Motor neuron (in vitro differentiated cells): ENCODE data around the gene TMEM80. TPM values are rescaled to one million over a fixed set of nuclear protein-coding genes. Genes with fewer than 3 reads are reported as not detected.
A peak's percentile ranks its signal among the peaks of the same experiment; 100 is the strongest.

Experiments used
- ATAC-seq, 8 experiments: fragments of 200-7000 bp; cut with Tn5 transposase; replicated peaks in 6 of 8; 2 replicates each; pipeline ENCODE4 v1.8.0; 2021; ENCODE audit warnings: mild to moderate bottlenecking in 8 of 8, moderate library complexity in 8 of 8
- H3K27ac ChIP-seq, 2 donors: fragments of 250-450 bp; sonication (Bioruptor Pico); 2 replicates each; pipeline ENCODE4 v1.9.0; 2021; ENCODE audit warnings: antibody characterized with exemption in 2 of 2, mild to moderate bottlenecking in 2 of 2, moderate library complexity in 1 of 2
- H3K4me1 ChIP-seq, 2 donors: fragments of 250-450 bp; sonication (Bioruptor Pico); replicated peaks in 1 of 2; 2 replicates each; pipeline ENCODE4 v1.6.1; 2021; ENCODE audit warnings: antibody characterized with exemption in 2 of 2, mild to moderate bottlenecking in 2 of 2, moderate library complexity in 1 of 2
- H3K4me3 ChIP-seq, 5 donors: fragments of 250-450 bp; sonication (Bioruptor Pico); 2 replicates each; pipeline ENCODE4 v1.9.0; 2021; ENCODE audit warnings: antibody characterized with exemption in 5 of 5, mild to moderate bottlenecking in 5 of 5, moderate library complexity in 4 of 5
- WGBS, 10 experiments: fragments of 450-650 bp; shearing (Covaris generic); methylation state at CpG; one replicate each; pipeline ENCODE4 v1.0.0; 2022; 5-methylcytosine and 5-hydroxymethylcytosine counted together
- in situ Hi-C, 9 experiments: fragments of 400-800 bp; cut with MboI; loops; one replicate each; pipeline ENCODE4 v1.15.0; 2021; ENCODE audit warnings: low sequenced_read_pairs in 9 of 9, low pct_unique_long_range_greater_than_20kb in 2 of 9; ENCODE audit not compliant: unreplicated experiment in 9 of 9
- total RNA-seq, 8 experiments: library from RNA; unstranded; fragments of 300-600 nt; gene quantifications; 2 replicates each; pipeline versions ENCODE4 v1.2.3 to v1.2.4, GENCODE V29; 2022

TMEM80 gene
- total RNA-seq, 8 experiments from 2014 or later = 11.8 to 47.1 (median 20.9) TPM

- Histone ChIP-seq H3K4me3 (no peak overlapping the region), H3K4me1 (peaks cover 22 to 33% of the 10 kb centered on the region in 2 donors), H3K27ac (no peak overlapping the region)
- ATAC-seq = no peak
- WGBS, 10 experiments = 36% methylated on average over 6 of the region's 20 CpGs; no CpG with 5 or more reads in 9 of the 10 experiments
- in situ Hi-C loops = no loop called here
Observed at GRCh38 chr11:722346-722811, 26.8 kb downstream of the TMEM80 start.

GRCh38 chr11:723120-723883 is 27.7 kb downstream of the TMEM80 start:
- ATAC-seq = peak in 1 of 8 experiments; percentile 11
- in situ Hi-C loops = no loop called here
- WGBS, 10 experiments = 0 to 67% (median 7%) methylated on average over 1 to 2 of the region's 8 CpGs; no CpG with 5 or more reads in 4 of the 10 experiments
- no peak overlapping the region for H3K4me3 ChIP-seq
- H3K27ac ChIP-seq = no peak overlapping the region
- H3K4me1 ChIP-seq = peaks cover 22 to 36% of the 10 kb centered on the region in 2 donors

- H3K4me1 ChIP-seq = peaks cover 22 to 36% of the 10 kb centered on the region in 2 donors
- 10 to 30% methylated on average over 2 of the region's 19 CpGs; no CpG with 5 or more reads in 8 of the 10 experiments for WGBS, 10 experiments
- in situ Hi-C loops = no loop called here
Observed at GRCh38 chr11:724049-724777, 28.6 kb downstream of the TMEM80 start.

DNA sequence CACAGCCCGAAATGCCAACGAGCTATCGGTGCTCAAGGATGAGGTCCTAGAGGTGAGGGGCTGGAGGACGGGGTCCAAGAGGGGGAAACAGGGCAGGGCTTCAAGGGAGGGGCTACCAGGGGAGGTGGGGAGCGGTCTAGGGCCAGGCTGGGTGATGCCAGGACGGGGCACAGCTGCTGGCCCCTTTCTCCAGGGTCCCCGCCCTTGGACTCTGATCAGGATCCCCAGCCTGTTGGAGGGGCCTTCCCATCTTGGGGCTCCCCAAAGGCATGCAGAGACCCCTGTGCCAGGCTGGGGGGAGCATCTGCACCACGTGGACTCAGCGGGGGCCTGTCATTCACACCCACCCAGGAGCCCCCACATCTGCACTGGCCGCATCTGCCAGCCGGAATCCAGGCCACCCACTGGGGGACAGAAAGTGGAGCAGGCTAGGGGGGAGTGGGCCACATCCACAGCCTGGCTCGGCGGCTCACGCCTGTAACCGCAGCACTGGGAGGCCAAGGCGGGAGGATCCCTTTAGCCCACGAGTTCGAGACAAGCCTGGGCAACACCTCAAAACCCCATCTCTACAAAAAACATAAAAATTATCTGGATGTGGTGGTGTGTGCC is 29.3 kb downstream of the TMEM80 start:
- no peak overlapping the region for H3K27ac ChIP-seq
- 10 to 96% (median 47%) methylated on average over 2 to 4 of the region's 18 CpGs; no CpG with 5 or more reads in 7 of the 10 experiments for WGBS, 10 experiments
- H3K4me1 ChIP-seq = peaks cover 22 to 36% of the 10 kb centered on the region in 2 donors
- ATAC-seq = no peak
- no peak overlapping the region for H3K4me3 ChIP-seq
- in situ Hi-C loops = no loop called here

More at GRCh38 chr11:724049-724777, 28.6 kb downstream of the TMEM80 start:
- H3K4me3 ChIP-seq = no peak overlapping the region
- no peak for ATAC-seq
- H3K27ac ChIP-seq = no peak overlapping the region

- no peak overlapping the region for H3K27ac ChIP-seq
- in situ Hi-C loops = no loop called here
- H3K4me3 ChIP-seq = peak overlapping the region in 4 of 5 donors; percentile 13 to 23 (median 20)
- peaks cover 22 to 33% of the 10 kb centered on the region in 2 donors for H3K4me1 ChIP-seq
- ATAC-seq = peak in 3 of 8 experiments; percentile 6 to 9 (median 6)
- WGBS, 10 experiments = no CpG with 5 or more reads among the region's 53 CpGs
Observed at GRCh38 chr11:725624-726202, 30.1 kb downstream of the TMEM80 start.

DNA sequence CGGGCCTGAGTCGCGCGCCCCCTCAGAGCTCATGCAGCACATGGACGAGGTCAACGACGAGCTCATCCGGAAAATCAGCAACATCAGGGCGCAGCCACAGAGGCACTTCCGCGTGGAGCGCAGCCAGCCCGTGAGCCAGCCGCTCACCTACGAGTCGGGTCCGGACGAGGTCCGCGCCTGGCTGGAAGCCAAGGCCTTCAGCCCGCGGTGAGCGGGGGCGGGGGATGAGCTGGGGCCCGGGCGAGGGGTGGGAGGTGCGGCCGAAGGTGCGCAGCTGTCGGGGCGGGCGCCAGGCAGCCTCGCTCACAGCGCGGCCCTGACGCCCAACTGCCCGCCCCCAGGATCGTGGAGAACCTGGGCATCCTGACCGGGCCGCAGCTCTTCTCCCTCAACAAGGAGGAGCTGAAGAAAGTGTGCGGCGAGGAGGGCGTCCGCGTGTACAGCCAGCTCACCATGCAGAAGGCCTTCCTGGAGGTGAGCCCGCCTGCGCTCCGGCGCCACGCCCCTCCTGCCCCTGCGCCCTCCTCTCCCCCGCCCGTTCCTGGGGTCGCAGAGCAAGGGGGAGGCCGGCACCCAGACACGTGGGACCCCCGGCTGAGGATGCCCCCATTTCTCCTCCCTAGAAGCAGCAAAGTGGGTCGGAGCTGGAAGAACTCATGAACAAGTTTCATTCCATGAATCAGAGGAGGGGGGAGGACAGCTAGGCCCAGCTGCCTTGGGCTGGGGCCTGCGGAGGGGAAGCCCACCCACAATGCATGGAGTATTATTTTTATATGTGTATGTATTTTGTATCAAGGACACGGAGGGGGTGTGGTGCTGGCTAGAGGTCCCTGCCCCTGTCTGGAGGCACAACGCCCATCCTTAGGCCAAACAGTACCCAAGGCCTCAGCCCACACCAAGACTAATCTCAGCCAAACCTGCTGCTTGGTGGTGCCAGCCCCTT is 30.9 kb downstream of the TMEM80 start:
- peaks cover 15 to 27% of the 10 kb centered on the region in 2 donors for H3K4me1 ChIP-seq
- peak; percentile 20 to 63 (median 43) for ATAC-seq
- H3K27ac ChIP-seq = peak overlapping the region in 1 of 2 donors; percentile 3
- in situ Hi-C loops = no loop called here
- WGBS, 10 experiments = 23% methylated on average over 4 of the region's 61 CpGs; no CpG with 5 or more reads in 9 of the 10 experiments
- peak overlapping the region; percentile 2 to 23 (median 19) for H3K4me3 ChIP-seq

- ATAC-seq = peak in 2 of 8 experiments; percentile 1 to 2
- Histone ChIP-seq H3K4me1 (peaks cover 9 to 20% of the 10 kb centered on the region in 2 donors), H3K27ac (no peak overlapping the region), H3K4me3 (no peak overlapping the region)
- in situ Hi-C loops = no loop called here
- WGBS, 10 experiments = 100% methylated on average over 1 of the region's 12 CpGs; no CpG with 5 or more reads in 9 of the 10 experiments
Observed at GRCh38 chr11:727281-727701, 31.7 kb downstream of the TMEM80 start.

DNA sequence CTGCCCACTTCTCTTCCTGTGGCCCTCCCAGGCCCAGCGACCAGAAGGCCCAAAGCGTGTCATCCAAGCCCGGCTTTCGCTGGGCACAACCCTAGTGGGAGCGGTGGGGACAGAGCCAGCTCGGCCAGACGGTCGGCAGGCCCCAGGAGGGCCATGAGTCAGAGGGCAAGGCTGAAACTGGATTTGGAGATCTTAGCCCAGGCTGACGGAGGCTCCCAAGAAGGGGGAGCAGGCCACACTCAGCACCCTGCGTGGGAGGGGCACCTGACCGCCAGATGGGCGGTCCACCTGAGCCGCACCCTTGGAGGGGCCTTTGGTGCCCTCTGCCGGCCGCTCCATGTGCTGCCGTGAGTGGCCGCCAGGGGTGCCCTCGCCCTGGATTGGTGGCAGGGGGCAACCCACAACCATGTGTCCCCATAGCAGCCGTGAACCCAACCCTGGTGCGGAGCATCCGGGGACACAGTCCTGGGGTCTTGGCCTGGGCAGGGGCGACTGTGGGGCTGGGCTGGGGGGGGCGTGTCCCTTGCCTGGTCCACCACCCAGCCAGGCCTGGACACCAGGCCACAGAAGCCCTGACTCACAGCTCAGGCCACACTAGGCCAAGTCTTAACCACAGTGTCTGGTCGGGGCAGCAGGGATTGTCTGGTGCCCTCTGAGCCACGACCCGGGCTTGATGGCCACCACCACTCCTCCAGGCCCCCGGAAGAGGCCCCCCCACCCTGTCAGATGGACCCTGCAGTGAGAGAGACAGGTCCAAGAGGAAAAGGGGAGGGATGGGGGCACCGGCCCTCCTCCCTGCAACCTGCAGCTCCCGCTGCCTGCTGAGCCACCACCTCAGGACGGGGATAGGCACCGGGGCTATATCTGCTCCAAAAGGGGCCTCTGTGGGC is 32.5 kb downstream of the TMEM80 start:
- Histone ChIP-seq H3K4me1 (peaks cover 9 to 20% of the 10 kb centered on the region in 2 donors), H3K4me3 (no peak overlapping the region), H3K27ac (no peak overlapping the region)
- peak; percentile 72 to 87 (median 76) for ATAC-seq
- 13 to 58% methylated on average over 3 to 7 of the region's 31 CpGs; no CpG with 5 or more reads in 8 of the 10 experiments for WGBS, 10 experiments
- in situ Hi-C loops = no loop called here

GRCh38 chr11:728901-729491 is 33.4 kb downstream of the TMEM80 start:
- no peak for ATAC-seq
- peaks cover 9 to 23% of the 10 kb centered on the region in 2 donors for H3K4me1 ChIP-seq
- in situ Hi-C loops = no loop called here
- no CpG with 5 or more reads among the region's 15 CpGs for WGBS, 10 experiments
- no peak overlapping the region for H3K4me3 ChIP-seq
- no peak overlapping the region for H3K27ac ChIP-seq

- no peak overlapping the region for H3K27ac ChIP-seq
- WGBS, 10 experiments = 20 to 87% (median 60%) methylated on average over 1 to 3 of the region's 17 CpGs; no CpG with 5 or more reads in 5 of the 10 experiments
- ATAC-seq = no peak
- H3K4me3 ChIP-seq = no peak overlapping the region
- H3K4me1 ChIP-seq = peaks cover 7 to 21% of the 10 kb centered on the region in 2 donors
- in situ Hi-C loops = no loop called here
Observed at GRCh38 chr11:729492-730074, 34.0 kb downstream of the TMEM80 start.
